Tibial artery (tissue), 4 donors: ENCODE data around the gene MOG.

ENCODE experiments used
- DNase-seq, 2 donors: peaks; one replicate each; pipeline ENCODE4 v3.0.0-alpha.2; 2019
- H3K27ac ChIP-seq, 2 donors: fragments of 200-600 bp; sonication (generic) in 1 of 2; 1 replicate in 1 of 2; 2 replicates in 1 of 2; pipeline ENCODE4 v1.5.1; 2018 to 2019; ENCODE audit warnings: mild to moderate bottlenecking in 1 of 2
- H3K27me3 ChIP-seq, 2 donors: fragments of 200-600 bp; sonication (generic) in 1 of 2; one replicate each; pipeline versions ENCODE4 v1.5.1 to v1.6.0; 2016 to 2019
- H3K36me3 ChIP-seq, 3 donors: fragments of 200-600 bp; sonication (generic) in 2 of 3; one replicate each; pipeline ENCODE4 v1.5.1; 2016 to 2019; ENCODE audit warnings: mild to moderate bottlenecking in 2 of 3
- H3K4me1 ChIP-seq, 4 donors: fragments of 200-600 bp; sonication (generic) in 2 of 4; 1 replicate in 3 of 4; 2 replicates in 1 of 4; pipeline ENCODE4 v1.5.1; 2016 to 2019
- H3K4me3 ChIP-seq, 2 donors: fragments of 200-600 bp; sonication (generic) in 1 of 2; 1 replicate in 1 of 2; 2 replicates in 1 of 2; pipeline ENCODE4 v1.5.1; 2018 to 2019; ENCODE audit warnings: mild to moderate bottlenecking in 2 of 2
- H3K9me3 ChIP-seq, 3 donors: fragments of 200-600 bp; sonication (generic) in 1 of 3; one replicate each; pipeline ENCODE4 v1.5.1; 2016 to 2019
- CTCF ChIP-seq, 2 experiments: fragments of 200-600 bp in 1 of 2; fragments of 450-650 bp in 1 of 2; IDR thresholded peaks; one replicate each; pipeline ENCODE4 v1.5.1; 2017 to 2019; ENCODE audit warnings: antibody characterized with exemption in 2 of 2, mild to moderate bottlenecking in 1 of 2, moderate library complexity in 1 of 2
- intact Hi-C: fragments of 100-400 bp; cut with DNase I; formaldehyde crosslinking; loops from one replicate; pipeline ENCODE4 v1.15.0; 2023; ENCODE audit warnings: low total_unique reads

MOG gene

GRCh38 chr6:29680416-29680815, 23.5 kb downstream of the MOG start:
- Histone ChIP-seq H3K4me1 (no peaks in the 10 kb centered on the region), H3K27ac (no peak overlapping the region), H3K4me3 (peak overlapping the region in 1 of 2 donors; percentile 21), H3K27me3 (peaks cover 0 to 12% of the 10 kb centered on the region in 2 donors), H3K9me3 (no peaks in the 10 kb centered on the region), H3K36me3 (no peaks in the 10 kb centered on the region)
- no peak for TF ChIP-seq CTCF (IDR thresholded peaks at IDR 0.05)
- no peak for DNase-seq
- intact Hi-C loops: no loop called here

GRCh38 chr6:29680904-29681303, 24.0 kb downstream of the MOG start, which contains the start of gene ZFP57:
Gene ZFP57, minus strand, starts transcription at chr6:29681152. Its CDS starts 4,149 bp downstream, at chr6:29677003.
- H3K9me3 ChIP-seq: no peaks in the 10 kb centered on the region
- no peak for DNase-seq
- no peak within 1 kb of the TSS for H3K27ac ChIP-seq
- no peak for TF ChIP-seq CTCF (IDR thresholded peaks at IDR 0.05)
- peak within 1 kb of the TSS in 1 of 2 donors; percentile 21 for H3K4me3 ChIP-seq
- intact Hi-C loops: no loop called here
- no peaks in the 10 kb centered on the region for H3K36me3 ChIP-seq
- peaks cover 0 to 16% of the 10 kb centered on the region in 2 donors for H3K27me3 ChIP-seq
- H3K4me1 ChIP-seq: no peaks in the 10 kb centered on the region

- H3K9me3 ChIP-seq: no peaks in the 10 kb centered on the region
- no peaks in the 10 kb centered on the region for H3K4me1 ChIP-seq
- intact Hi-C loops: no loop called here
- peaks cover 0 to 16% of the 10 kb centered on the region in 2 donors for H3K27me3 ChIP-seq
- H3K4me3 ChIP-seq: no peak overlapping the region
- DNase-seq: no peak
- no peak overlapping the region for H3K27ac ChIP-seq
- H3K36me3 ChIP-seq: no peaks in the 10 kb centered on the region
- no peak for TF ChIP-seq CTCF (IDR thresholded peaks at IDR 0.05)
Measured at GRCh38 chr6:29681811-29682210, 24.9 kb downstream of the MOG start.

- peaks cover 0 to 6% of the 10 kb centered on the region in 2 donors for H3K27me3 ChIP-seq
- H3K4me1 ChIP-seq: no peaks in the 10 kb centered on the region
- peak in 1 of 2 experiments; percentile 9 for TF ChIP-seq CTCF (IDR thresholded peaks at IDR 0.05)
- H3K9me3 ChIP-seq: no peaks in the 10 kb centered on the region
- no peak overlapping the region for H3K27ac ChIP-seq
- no peak overlapping the region for H3K4me3 ChIP-seq
- no peak for DNase-seq
- H3K36me3 ChIP-seq: no peaks in the 10 kb centered on the region
- intact Hi-C loops: no loop called here
Measured at GRCh38 chr6:29685718-29686326, 28.9 kb downstream of the MOG start.

- H3K27ac ChIP-seq: no peak overlapping the region
- TF ChIP-seq CTCF (IDR thresholded peaks at IDR 0.05): no peak
- no peaks in the 10 kb centered on the region for H3K9me3 ChIP-seq
- no peak overlapping the region for H3K4me3 ChIP-seq
- intact Hi-C loops: no loop called here
- H3K36me3 ChIP-seq: no peaks in the 10 kb centered on the region
- no peak for DNase-seq
- no peaks in the 10 kb centered on the region for H3K4me1 ChIP-seq
- H3K27me3 ChIP-seq: no peaks in the 10 kb centered on the region
Measured at GRCh38 chr6:29694637-29695036, 37.7 kb downstream of the MOG start.
